ENCODE results near the gene C2CD2. TPM values are rescaled to one million over a fixed set of nuclear protein-coding genes. Genes with fewer than 3 reads are reported as not detected.
A peak's percentile ranks its signal among the peaks of the same experiment; 100 is the strongest.

Gene C2CD2
- total and polyA plus RNA-seq, 2 of the 4 experiments (the other 2 are of a cell fraction), result 15.6 to 25.3 TPM

DNA sequence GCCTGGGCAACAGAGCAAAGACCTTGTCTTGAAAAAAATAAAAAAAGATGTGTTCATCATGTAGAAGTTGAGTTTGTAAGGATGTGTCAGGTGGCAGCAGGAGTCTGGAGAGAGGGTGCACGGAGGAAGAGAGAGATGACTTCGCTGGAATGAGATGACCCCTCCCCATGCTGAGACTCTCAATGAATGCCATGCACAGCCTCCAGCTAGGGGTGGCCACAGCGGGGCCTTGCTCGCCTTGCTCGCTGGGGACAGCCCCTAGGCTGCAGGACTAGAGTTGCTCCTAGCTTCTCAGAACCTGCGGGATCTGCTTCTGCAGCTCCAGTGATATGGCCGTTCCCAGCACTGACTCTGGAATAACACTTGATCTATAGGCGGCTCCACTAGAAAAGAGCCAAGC is 6.6 kb upstream of the C2CD2 start:
- Histone ChIP-seq H3K4ac (ENCODE audit: low read depth, low read length) (no peak overlapping the region), H2BK15ac (ENCODE audit: low read depth, low read length) (no peak overlapping the region), H2AK9ac (replicated peaks; ENCODE audit: low read depth, low read length, poor library complexity) (no peak overlapping the region), H3K27ac (ENCODE audit: insufficient read depth, low read length) (no peak overlapping the region), H4K91ac (ENCODE audit: insufficient read depth, low read depth, low read length) (no peak overlapping the region), H3K4me1 (ENCODE audit: control insufficient read depth, insufficient read depth, low read length) (peaks cover 14% of the 10 kb centered on the region), H2BK20ac (ENCODE audit: low read depth, low read length) (peak overlapping the region; percentile 62; the same call in 1 of the 2 replicates), H3K18ac (ENCODE audit: low read depth, low read length) (no peak overlapping the region), H3K4me2 (ENCODE audit: low read depth, low read length) (no peak overlapping the region), H4K5ac (ENCODE audit: low read depth, low read length) (no peak overlapping the region), H3K27me3 (ENCODE audit: control insufficient read depth, insufficient read depth, low read length) (0 out of 2 replicates have a peak, but pooled peaks cover 1% of the 10 kb centered on the region), H3K36me3 (ENCODE audit: control insufficient read depth, insufficient read depth, low read length) (no peaks in the 10 kb centered on the region), H3K56ac (ENCODE audit: extremely low read depth, insufficient read depth, low read length) (no peak overlapping the region), H3K14ac (replicated peaks; ENCODE audit: low read depth, low read length) (0 out of 2 replicates have a peak overlapping the region, but pooled peaks have one; percentile 8), H2BK5ac (ENCODE audit: low read depth, low read length, poor library complexity, severe bottlenecking) (no peak overlapping the region), H2AFZ (replicated peaks; ENCODE audit: low read length, poor library complexity) (no peak overlapping the region), H4K20me1 (ENCODE audit: insufficient read depth, low read length) (no peaks in the 10 kb centered on the region), H3K9me3 (ENCODE audit: control insufficient read depth, insufficient read depth, low read length) (no peaks in the 10 kb centered on the region), H3K23ac (ENCODE audit: low read depth, low read length) (no peak overlapping the region), H3K4me3 (ENCODE audit: insufficient read depth, low read depth, low read length) (no peak overlapping the region), H2BK120ac (ENCODE audit: low read depth, low read length) (peak overlapping the region; percentile 45), H3K79me1 (ENCODE audit: low read depth in 1 of 2, low read length in 2 of 2) (0 out of 4 replicates have a peak, but pooled peaks cover 0 to 3% of the 10 kb centered on the region in 2 experiments), H3K9me1 (ENCODE audit: insufficient read depth, low read length) (peaks cover 18% of the 10 kb centered on the region), H3K9ac (ENCODE audit: low read depth, low read length) (no peak overlapping the region), H2AK5ac (ENCODE audit: low read depth, low read length) (no peak overlapping the region), H4K8ac (ENCODE audit: low read depth in 2 of 2, low read length in 2 of 2) (no peak overlapping the region)
- POLR2A ChIA-PET (ENCODE audit: unreplicated experiment), result no interaction called here
- ATAC-seq (ENCODE audit: low read depth) (no peak), DNase-seq (no peak)
- CTCF ChIA-PET, result no interaction called here
- TF ChIP-seq RCOR1 (IDR thresholded peaks at IDR 0.05; ENCODE audit: insufficient replicate concordance, low read length), result no peak
- no peak for TF ChIP-seq MAFK (IDR thresholded peaks at IDR 0.05; ENCODE audit: low read depth, low read length)
- TF ChIP-seq POLR2A (IDR thresholded peaks at IDR 0.05; ENCODE audit: low read depth, low read length), result no peak
- no peak for TF ChIP-seq RAD21 (IDR thresholded peaks at IDR 0.05; ENCODE audit: low read length)
- TF ChIP-seq SMC3 (IDR thresholded peaks at IDR 0.05; ENCODE audit: low read depth, low read length), result no peak
- TF ChIP-seq MXI1 (IDR thresholded peaks at IDR 0.05; ENCODE audit: borderline replicate concordance, low read depth, low read length), result no peak
- TF ChIP-seq CEBPB (IDR thresholded peaks at IDR 0.05; ENCODE audit: low read depth, low read length), result no peak
- TF ChIP-seq CHD1 (IDR thresholded peaks at IDR 0.05; ENCODE audit: low read depth, low read length), result no peak
- no peak for TF ChIP-seq MAZ (IDR thresholded peaks at IDR 0.05; ENCODE audit: borderline replicate concordance, low read depth, low read length)
- TF ChIP-seq, protein P1, sequence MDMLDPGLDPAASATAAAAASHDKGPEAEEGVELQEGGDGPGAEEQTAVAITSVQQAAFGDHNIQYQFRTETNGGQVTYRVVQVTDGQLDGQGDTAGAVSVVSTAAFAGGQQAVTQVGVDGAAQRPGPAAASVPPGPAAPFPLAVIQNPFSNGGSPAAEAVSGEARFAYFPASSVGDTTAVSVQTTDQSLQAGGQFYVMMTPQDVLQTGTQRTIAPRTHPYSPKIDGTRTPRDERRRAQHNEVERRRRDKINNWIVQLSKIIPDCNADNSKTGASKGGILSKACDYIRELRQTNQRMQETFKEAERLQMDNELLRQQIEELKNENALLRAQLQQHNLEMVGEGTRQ (IDR thresholded peaks at IDR 0.05; ENCODE audit: low read depth, low read length), result no peak
- TF ChIP-seq FOS (IDR thresholded peaks at IDR 0.05; ENCODE audit: low read depth, low read length), result no peak
- no peak for TF ChIP-seq NFE2L2 (IDR thresholded peaks at IDR 0.05; ENCODE audit: low read depth, low read length)
- no peak for TF ChIP-seq ELK1 (IDR thresholded peaks at IDR 0.05; ENCODE audit: borderline replicate concordance, low read depth, low read length)
- TF ChIP-seq BHLHE40 (IDR thresholded peaks at IDR 0.05; ENCODE audit: low read depth, low read length), result no peak
- TF ChIP-seq CTCF (conservative IDR thresholded peaks at IDR 0.05; ENCODE audit: low read depth, low read length), result no peak
- no peak for TF ChIP-seq RFX5 (IDR thresholded peaks at IDR 0.05; ENCODE audit: low read depth, low read length)
- WGBS, 2 experiments (ENCODE audit: extremely low coverage in 2 of 2, insufficient read length in 1 of 2), result 77% methylated on average over 4 of the region's 8 CpGs; no CpG with 5 or more reads in 1 of the 2 experiments
- in situ Hi-C loops (cut with MboI; ENCODE audit: low sequenced_read_pairs) (loop anchor here (5.0 kb wide), 1 partner anchor 37 kb away; no protein-coding TSS in a partner anchor), intact Hi-C loops (cut with micrococcal nuclease) (no loop called here), dilution Hi-C loops (cut with HindIII; ENCODE audit: low sequenced_read_pairs, unreplicated experiment) (no loop called here)
- BruUV-seq (replicated peaks), result no TSS peak
